ENCODE measurements around the gene SERAC1. TPM values are rescaled to one million over a fixed set of nuclear protein-coding genes. Genes with fewer than 3 reads are reported as not detected.

The SERAC1 gene
- total RNA-seq, 2 experiments from 2014 or later, result 5.2 to 5.7 TPM

DNA sequence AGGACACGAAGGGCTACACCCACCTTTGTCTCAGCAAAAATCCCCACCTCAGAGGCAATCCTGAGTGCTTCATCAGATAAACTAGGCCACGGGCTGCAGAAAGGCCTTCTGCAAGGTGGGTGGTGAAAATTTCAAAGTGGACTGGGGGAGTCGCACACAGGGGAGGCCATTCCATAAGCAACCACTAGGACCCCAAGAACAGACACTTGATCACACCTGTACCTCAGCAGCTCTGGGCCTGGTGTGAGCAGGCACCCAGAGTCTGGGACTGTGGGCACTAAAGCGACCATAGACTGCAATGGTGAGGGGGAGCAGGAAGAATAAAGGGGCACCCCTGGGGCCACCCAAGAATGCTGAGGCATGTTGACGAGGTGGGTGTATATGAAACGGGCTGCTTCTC lies 52.6 kb downstream of the SERAC1 start:
- ChIA-PET POLR2A (no interaction called here), CTCF (interaction anchor here (1.6 kb wide), 1 partner anchor 43 kb away, joined by 5 read pairs; no protein-coding TSS in a partner anchor)
- DNase-seq (no peak), ATAC-seq (peak; percentile 58)
- Mint-ChIP-seq H3K4me1 (ENCODE audit: low read depth) (no peaks in the 10 kb centered on the region), H3K4me3 (no peak overlapping the region), H3K27me3 (ENCODE audit: low read depth) (no peaks in the 10 kb centered on the region), H3K27ac (no peak overlapping the region), H3K36me3 (ENCODE audit: low read depth) (peaks cover 8% of the 10 kb centered on the region), H3K9me3 (ENCODE audit: insufficient read depth) (no peaks in the 10 kb centered on the region)

GRCh38 chr6:158115102-158115501 lies 53.0 kb downstream of the SERAC1 start:
- Mint-ChIP-seq H3K27me3 (ENCODE audit: low read depth) (no peaks in the 10 kb centered on the region), H3K4me1 (ENCODE audit: low read depth) (no peaks in the 10 kb centered on the region), H3K27ac (no peak overlapping the region), H3K4me3 (no peak overlapping the region), H3K9me3 (ENCODE audit: insufficient read depth) (no peaks in the 10 kb centered on the region), H3K36me3 (ENCODE audit: low read depth) (peaks cover 7% of the 10 kb centered on the region)
- ChIA-PET POLR2A (no interaction called here), CTCF (interaction anchor here (1.6 kb wide), 1 partner anchor 43 kb away, joined by 5 read pairs; no protein-coding TSS in a partner anchor)
- DNase-seq (no peak), ATAC-seq (no peak)

- Mint-ChIP-seq H3K27me3 (ENCODE audit: low read depth) (no peaks in the 10 kb centered on the region), H3K36me3 (ENCODE audit: low read depth) (peaks cover 14% of the 10 kb centered on the region), H3K4me3 (no peak overlapping the region), H3K27ac (no peak overlapping the region), H3K4me1 (ENCODE audit: low read depth) (no peaks in the 10 kb centered on the region), H3K9me3 (ENCODE audit: insufficient read depth) (no peaks in the 10 kb centered on the region)
- POLR2A ChIA-PET, result no interaction called here
- CTCF ChIA-PET, result no interaction called here
- no peak for ATAC-seq
- no peak for DNase-seq
Observed at GRCh38 chr6:158113802-158114201, 54.3 kb downstream of the SERAC1 start.

DNA sequence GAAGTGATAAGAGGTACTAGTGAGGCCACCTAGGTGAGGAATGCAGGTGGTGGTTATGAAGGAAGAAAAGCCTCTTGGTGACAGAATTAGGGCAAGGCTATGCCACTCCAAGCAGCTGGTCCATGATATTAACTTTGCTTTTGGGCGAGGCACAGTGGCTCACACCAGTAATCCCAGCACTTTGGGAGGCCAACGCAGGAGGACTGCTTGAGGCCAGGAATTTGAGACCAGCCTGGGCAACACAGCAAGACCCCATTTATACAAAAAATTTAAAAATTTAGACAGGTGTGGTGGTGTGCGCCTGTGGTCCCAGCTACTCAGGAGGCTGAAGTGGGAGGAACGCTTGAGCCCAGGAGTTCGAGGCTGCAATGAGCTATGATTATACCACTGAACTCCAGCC lies 56.1 kb downstream of the SERAC1 start:
- Mint-ChIP-seq H3K27me3 (ENCODE audit: low read depth) (no peaks in the 10 kb centered on the region), H3K4me1 (ENCODE audit: low read depth) (no peaks in the 10 kb centered on the region), H3K4me3 (no peak overlapping the region), H3K36me3 (ENCODE audit: low read depth) (peaks cover 17% of the 10 kb centered on the region), H3K27ac (no peak overlapping the region), H3K9me3 (ENCODE audit: insufficient read depth) (no peaks in the 10 kb centered on the region)
- ChIA-PET CTCF (interaction anchor here (0.9 kb wide), 1 partner anchor 111 kb away, joined by 3 read pairs; no protein-coding TSS in a partner anchor), POLR2A (no interaction called here)
- DNase-seq, result no peak
- no peak for ATAC-seq

DNA sequence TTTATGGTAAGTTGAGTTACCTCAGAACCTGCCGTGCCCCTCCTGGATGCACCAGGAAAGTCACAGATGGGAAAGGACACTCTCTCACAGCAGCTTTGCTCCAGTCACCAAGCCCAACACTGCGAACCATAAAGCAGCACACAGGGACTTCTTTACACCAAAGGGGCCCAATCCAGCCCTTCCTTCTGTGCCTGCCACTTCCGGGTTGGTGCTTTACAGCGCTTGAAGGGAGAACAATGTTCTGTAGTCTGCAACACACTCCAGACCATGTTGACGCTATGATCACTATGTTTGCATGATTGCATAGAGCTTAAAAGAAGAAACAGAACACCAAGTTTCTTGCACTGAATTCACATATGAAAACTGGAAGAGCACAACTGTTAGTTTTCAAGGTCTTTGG lies 57.1 kb downstream of the SERAC1 start:
- ATAC-seq (no peak), DNase-seq (no peak)
- Mint-ChIP-seq H3K27me3 (ENCODE audit: low read depth) (no peaks in the 10 kb centered on the region), H3K36me3 (ENCODE audit: low read depth) (peaks cover 17% of the 10 kb centered on the region), H3K27ac (no peak overlapping the region), H3K4me1 (ENCODE audit: low read depth) (no peaks in the 10 kb centered on the region), H3K4me3 (no peak overlapping the region), H3K9me3 (ENCODE audit: insufficient read depth) (no peaks in the 10 kb centered on the region)
- CTCF ChIA-PET, result interaction anchor here (0.9 to 1.4 kb wide), 2 partner anchors 15 to 85 kb away, joined by 3 read pairs; no protein-coding TSS in a partner anchor
- POLR2A ChIA-PET, result no interaction called here

DNA sequence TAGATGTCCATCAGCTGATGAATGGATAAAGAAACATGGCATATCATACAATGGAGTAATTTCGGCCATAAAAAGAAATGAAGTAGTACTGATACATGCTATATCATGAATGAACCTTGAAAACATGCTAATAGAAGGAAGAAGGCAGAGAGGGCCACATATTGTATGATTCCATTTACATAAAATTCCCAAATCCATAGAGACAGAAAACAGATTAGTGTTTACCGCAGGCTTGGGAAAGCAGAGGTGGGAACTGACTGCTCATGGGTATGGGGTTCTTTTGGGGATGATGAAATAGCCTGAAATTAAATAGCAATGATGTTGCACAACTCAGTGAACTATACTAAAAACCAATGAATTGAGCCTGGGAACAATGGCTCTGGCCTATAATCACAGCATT lies 58.3 kb downstream of the SERAC1 start:
- no peaks in the 10 kb centered on the region for H3K9me3 Mint-ChIP-seq (ENCODE audit: insufficient read depth)
- no peak for ATAC-seq
- ChIA-PET POLR2A (no interaction called here), CTCF (interaction anchor here (1.4 kb wide), 1 partner anchor 84 kb away, joined by 3 read pairs; no protein-coding TSS in a partner anchor)
- no peaks in the 10 kb centered on the region for H3K27me3 Mint-ChIP-seq (ENCODE audit: low read depth)
- no peaks in the 10 kb centered on the region for H3K4me1 Mint-ChIP-seq (ENCODE audit: low read depth)
- no peak overlapping the region for H3K27ac Mint-ChIP-seq
- DNase-seq, result no peak
- peaks cover 17% of the 10 kb centered on the region for H3K36me3 Mint-ChIP-seq (ENCODE audit: low read depth)
- no peak overlapping the region for H3K4me3 Mint-ChIP-seq

DNA sequence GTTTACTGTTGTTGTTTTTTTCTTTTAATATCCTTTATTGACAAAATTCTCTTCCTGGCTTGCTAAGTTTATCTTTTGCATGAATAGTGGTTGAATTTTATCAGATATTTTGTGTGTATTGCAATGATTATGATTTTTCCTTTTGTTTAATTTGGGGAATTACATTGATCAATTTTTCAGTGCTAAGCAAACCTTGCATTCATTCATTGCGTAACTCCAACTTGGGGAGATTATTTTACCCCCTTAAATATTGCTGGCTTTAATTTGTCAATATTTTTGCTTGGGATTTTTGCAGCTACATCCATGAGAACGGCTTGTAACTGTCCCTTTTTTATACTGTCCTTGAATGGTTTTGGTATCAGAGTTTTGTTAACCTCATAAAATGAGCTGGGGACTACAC lies 63.4 kb downstream of the SERAC1 start:
- ChIA-PET POLR2A (no interaction called here), CTCF (interaction anchor here (0.8 to 1.2 kb wide), 2 partner anchors 32 to 34 kb away, joined by 3 to 6 read pairs; no protein-coding TSS in a partner anchor)
- no peak for ATAC-seq
- H3K36me3 Mint-ChIP-seq (ENCODE audit: low read depth), result peaks cover 18% of the 10 kb centered on the region
- H3K9me3 Mint-ChIP-seq (ENCODE audit: insufficient read depth), result no peaks in the 10 kb centered on the region
- no peak overlapping the region for H3K4me3 Mint-ChIP-seq
- no peak for DNase-seq
- H3K27ac Mint-ChIP-seq, result no peak overlapping the region
- H3K4me1 Mint-ChIP-seq (ENCODE audit: low read depth), result no peaks in the 10 kb centered on the region
- H3K27me3 Mint-ChIP-seq (ENCODE audit: low read depth), result no peaks in the 10 kb centered on the region

DNA sequence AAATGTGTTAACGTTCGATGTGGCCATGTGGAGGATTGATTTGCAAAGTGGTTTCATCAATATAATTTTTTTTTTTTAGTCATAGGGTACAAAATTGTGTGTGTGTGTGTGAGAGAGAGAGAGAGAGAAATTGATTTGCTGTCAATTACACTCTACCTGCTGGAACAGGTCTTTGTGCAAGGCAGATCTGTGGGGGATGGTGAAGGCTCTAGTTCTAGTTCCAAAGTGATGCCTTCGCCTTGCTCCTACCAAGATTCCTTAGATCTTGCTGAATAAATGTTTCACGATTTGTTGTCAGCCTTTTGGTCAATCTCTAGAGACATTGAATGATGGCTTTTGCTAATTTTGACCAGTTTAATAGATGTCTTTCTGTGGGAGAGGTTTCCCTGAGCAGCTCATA lies 64.8 kb downstream of the SERAC1 start:
- Mint-ChIP-seq H3K27me3 (ENCODE audit: low read depth) (no peaks in the 10 kb centered on the region), H3K27ac (no peak overlapping the region), H3K36me3 (ENCODE audit: low read depth) (peaks cover 16% of the 10 kb centered on the region), H3K9me3 (ENCODE audit: insufficient read depth) (no peaks in the 10 kb centered on the region), H3K4me1 (ENCODE audit: low read depth) (no peaks in the 10 kb centered on the region), H3K4me3 (no peak overlapping the region)
- CTCF ChIA-PET, result no interaction called here
- POLR2A ChIA-PET, result no interaction called here
- DNase-seq (no peak), ATAC-seq (no peak)

- Mint-ChIP-seq H3K4me3 (no peak overlapping the region), H3K27me3 (ENCODE audit: low read depth) (no peaks in the 10 kb centered on the region), H3K36me3 (ENCODE audit: low read depth) (peaks cover 41% of the 10 kb centered on the region), H3K27ac (no peak overlapping the region), H3K4me1 (ENCODE audit: low read depth) (no peaks in the 10 kb centered on the region), H3K9me3 (ENCODE audit: insufficient read depth) (no peaks in the 10 kb centered on the region)
- CTCF ChIA-PET, result no interaction called here
- no peak for ATAC-seq
- no peak for DNase-seq
- POLR2A ChIA-PET, result no interaction called here
Observed at GRCh38 chr6:158095671-158096070, 72.4 kb downstream of the SERAC1 start.

DNA sequence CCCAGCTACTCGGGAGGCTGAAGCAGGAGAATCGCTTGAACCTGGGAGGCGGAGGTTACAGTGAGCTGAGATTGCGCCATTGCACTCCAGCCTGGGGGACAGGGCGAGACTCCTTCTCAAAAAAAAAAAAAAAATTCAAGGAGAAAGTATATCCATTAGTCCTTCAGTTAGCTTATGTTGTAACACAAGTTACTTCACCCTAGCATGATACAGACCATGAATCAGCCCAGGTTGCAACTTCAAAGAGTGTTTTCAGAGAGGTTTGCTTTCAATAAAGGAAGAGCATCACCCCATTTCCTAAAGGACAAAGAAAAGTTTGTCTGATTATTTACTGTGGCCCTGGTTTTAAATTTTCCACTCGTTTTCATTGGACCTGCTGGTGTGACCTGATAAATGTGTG lies 73.0 kb downstream of the SERAC1 start:
- Mint-ChIP-seq H3K27ac (no peak overlapping the region), H3K9me3 (ENCODE audit: insufficient read depth) (no peaks in the 10 kb centered on the region), H3K36me3 (ENCODE audit: low read depth) (peaks cover 44% of the 10 kb centered on the region), H3K4me1 (ENCODE audit: low read depth) (no peaks in the 10 kb centered on the region), H3K4me3 (no peak overlapping the region), H3K27me3 (ENCODE audit: low read depth) (no peaks in the 10 kb centered on the region)
- ATAC-seq (no peak), DNase-seq (no peak)
- CTCF ChIA-PET, result no interaction called here
- POLR2A ChIA-PET, result no interaction called here

GRCh38 chr6:158092806-158093205 lies 75.3 kb downstream of the SERAC1 start:
- H3K9me3 Mint-ChIP-seq (ENCODE audit: insufficient read depth), result no peaks in the 10 kb centered on the region
- DNase-seq, result no peak
- POLR2A ChIA-PET, result no interaction called here
- no peak for ATAC-seq
- H3K4me1 Mint-ChIP-seq (ENCODE audit: low read depth), result no peaks in the 10 kb centered on the region
- no peak overlapping the region for H3K27ac Mint-ChIP-seq
- no peak overlapping the region for H3K4me3 Mint-ChIP-seq
- H3K27me3 Mint-ChIP-seq (ENCODE audit: low read depth), result no peaks in the 10 kb centered on the region
- H3K36me3 Mint-ChIP-seq (ENCODE audit: low read depth), result peaks cover 57% of the 10 kb centered on the region
- CTCF ChIA-PET, result interaction anchor here (1.3 kb wide), 1 partner anchor 66 kb away, joined by 3 read pairs; no protein-coding TSS in a partner anchor

- peak overlapping the region; percentile 68 for H3K27ac Mint-ChIP-seq
- no peaks in the 10 kb centered on the region for H3K27me3 Mint-ChIP-seq (ENCODE audit: low read depth)
- peaks cover 76% of the 10 kb centered on the region for H3K36me3 Mint-ChIP-seq (ENCODE audit: low read depth)
- ATAC-seq (no peak), DNase-seq (no peak)
- H3K4me3 Mint-ChIP-seq, result no peak overlapping the region
- peaks cover 22% of the 10 kb centered on the region for H3K4me1 Mint-ChIP-seq (ENCODE audit: low read depth)
- ChIA-PET CTCF (interaction anchor here (4.0 kb wide), 1 partner anchor 14 kb away, joined by 32 read pairs; no protein-coding TSS in a partner anchor), POLR2A (interaction anchor here (0.6 to 1.3 kb wide), 2 partner anchors 90 to 557 kb away, joined by 3 to 6 read pairs; partner anchors contain the start of gene DYNLT1)
- no peaks in the 10 kb centered on the region for H3K9me3 Mint-ChIP-seq (ENCODE audit: insufficient read depth)
Observed at GRCh38 chr6:158087224-158087867, 80.7 kb downstream of the SERAC1 start.
